ENCODE measurements around the gene NRCAM. TPM values are rescaled to one million over a fixed set of nuclear protein-coding genes. Genes with fewer than 3 reads are reported as not detected.

NRCAM gene
- total RNA-seq, 1 experiment from 2014 or later = 2.7 TPM

- no peak overlapping the region for H3K27ac Mint-ChIP-seq
- no peak overlapping the region for H3K4me3 Mint-ChIP-seq
- no peak for TF ChIP-seq ARID4B (CRISPR knock-in tag; IDR thresholded peaks at IDR 0.05; ENCODE audit: borderline replicate concordance)
- TF ChIP-seq CREM (CRISPR knock-in tag; IDR thresholded peaks at IDR 0.05) = no peak
- TF ChIP-seq JUN (CRISPR knock-in tag; IDR thresholded peaks at IDR 0.05) = no peak
- TF ChIP-seq SOX15 (CRISPR knock-in tag; IDR thresholded peaks at IDR 0.05) = no peak
- TF ChIP-seq FOXK1 (CRISPR knock-in tag; IDR thresholded peaks at IDR 0.05) = no peak
- no peak for TF ChIP-seq ZNF425 (CRISPR knock-in tag; conservative IDR thresholded peaks at IDR 0.05)
- no peak for TF ChIP-seq CBFB (CRISPR knock-in tag; IDR thresholded peaks at IDR 0.05; ENCODE audit: low read depth)
- no peak for TF ChIP-seq CTCF (IDR thresholded peaks at IDR 0.05)
- ATAC-seq (no peak), DNase-seq (ENCODE audit: low spot score) (no peak)
- POLR2A ChIA-PET = no interaction called here
- no peaks in the 10 kb centered on the region for H3K36me3 Mint-ChIP-seq
- peaks cover 27% of the 10 kb centered on the region for H3K27me3 Mint-ChIP-seq (ENCODE audit: low read depth)
- no peaks in the 10 kb centered on the region for H3K9me3 Mint-ChIP-seq
- H3K4me1 Mint-ChIP-seq = peaks cover 17% of the 10 kb centered on the region
- CTCF ChIA-PET = no interaction called here
These were observed 4.7 kb upstream of the NRCAM start for GRCh38 chr7:108460964-108461363.

- Mint-ChIP-seq H3K27me3 (ENCODE audit: low read depth) (peaks cover 32% of the 10 kb centered on the region), H3K4me3 (no peak overlapping the region), H3K9me3 (no peaks in the 10 kb centered on the region), H3K4me1 (peaks cover 17% of the 10 kb centered on the region), H3K36me3 (no peaks in the 10 kb centered on the region), H3K27ac (no peak overlapping the region)
- CTCF ChIA-PET = interaction anchor here (0.6 to 1.1 kb wide), 6 partner anchors 8 to 46 kb away, joined by 3 to 9 read pairs (median 4); no protein-coding TSS in a partner anchor
- TF ChIP-seq NR1H2 (CRISPR knock-in tag; IDR thresholded peaks at IDR 0.05) (no peak), IRF2 (CRISPR knock-in tag; IDR thresholded peaks at IDR 0.05; ENCODE audit: borderline replicate concordance, low read depth) (no peak), OVOL2 (CRISPR knock-in tag; IDR thresholded peaks at IDR 0.05; ENCODE audit: borderline replicate concordance) (no peak), PREB (CRISPR knock-in tag; IDR thresholded peaks at IDR 0.05; ENCODE audit: borderline replicate concordance) (no peak), E2F4 (CRISPR knock-in tag; IDR thresholded peaks at IDR 0.05; ENCODE audit: borderline replicate concordance, low read depth) (no peak)
- ATAC-seq (no peak), DNase-seq (ENCODE audit: low spot score) (no peak)
- POLR2A ChIA-PET = interaction anchor here (0.7 kb wide), 1 partner anchor 36 kb away, joined by 3 read pairs; no protein-coding TSS in a partner anchor
These were observed 3.8 kb upstream of the NRCAM start for GRCh38 chr7:108459922-108460551.
